Measurements from ENCODE around the gene BAIAP2L2. TPM values are rescaled to one million over a fixed set of nuclear protein-coding genes. Genes with fewer than 3 reads are reported as not detected.
A peak's percentile ranks its signal among the peaks of the same experiment; 100 is the strongest.

BAIAP2L2 gene
- total and polyA plus RNA-seq, 8 donors, result 0.56 to 13.8 (median 1.1) TPM

DNA sequence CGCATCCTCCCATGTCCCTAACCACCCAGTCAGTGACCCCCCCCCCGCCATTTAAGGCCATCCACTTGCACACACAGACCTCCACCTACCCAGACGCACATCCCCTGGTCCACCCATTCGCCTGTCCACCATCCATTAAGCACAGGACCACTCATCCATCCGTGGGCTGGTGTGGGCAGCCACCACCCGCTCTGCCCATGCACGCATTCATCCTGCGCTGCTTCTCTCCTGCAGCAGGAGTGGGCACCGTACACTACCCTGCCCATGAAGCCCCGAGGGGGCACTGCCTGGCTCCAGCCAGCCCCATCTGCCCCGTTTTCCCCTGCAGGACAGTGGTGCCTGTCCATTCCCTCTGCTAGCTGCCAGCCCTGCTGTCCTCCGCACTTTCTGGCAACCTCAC is 22.6 kb downstream of the BAIAP2L2 start:
- no peaks in the 10 kb centered on the region for H3K9me3 ChIP-seq
- H3K27me3 ChIP-seq, result no peaks in the 10 kb centered on the region
- DNase-seq, result peak in 1 of 6 donors; percentile 43
- FAIRE-seq, result no peak
- ATAC-seq, result no peak
- no peaks in the 10 kb centered on the region for H3K4me1 ChIP-seq
- no peak overlapping the region for H3K4me3 ChIP-seq
- no peak for TF ChIP-seq CTCF (IDR thresholded peaks at IDR 0.05)
- 91 to 93% methylated on average over 12 of the region's 12 CpGs for WGBS, 2 donors
- no peaks in the 10 kb centered on the region for H3K36me3 ChIP-seq
- intact Hi-C loops (cut with DNase I), result no loop called here
- H3K27ac ChIP-seq, result no peak overlapping the region

DNA sequence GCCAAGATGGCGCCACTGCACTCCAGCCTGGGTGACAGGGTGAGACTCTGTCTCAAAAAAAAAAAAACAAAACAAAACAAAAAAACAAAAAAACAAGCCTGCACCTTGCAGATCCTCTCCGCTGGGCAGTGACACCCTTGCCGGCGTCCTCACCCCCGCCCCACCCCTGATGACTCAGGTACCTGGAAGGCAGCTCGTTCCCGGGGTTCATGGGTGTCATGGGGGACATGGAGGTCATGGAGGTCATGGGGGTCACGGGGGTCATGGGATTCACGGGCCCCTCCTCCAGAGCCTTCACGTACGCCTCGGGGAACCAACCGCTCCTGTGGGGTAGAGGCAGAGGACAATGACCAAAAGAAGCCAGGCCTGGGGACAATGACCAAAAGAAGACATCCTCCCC is 23.5 kb downstream of the BAIAP2L2 start:
- intact Hi-C loops (cut with DNase I), result no loop called here
- TF ChIP-seq CTCF (IDR thresholded peaks at IDR 0.05), result no peak
- Histone ChIP-seq H3K9me3 (no peaks in the 10 kb centered on the region), H3K27me3 (peaks cover 0 to 4% (median 0%) of the 10 kb centered on the region in 4 donors), H3K4me1 (no peaks in the 10 kb centered on the region), H3K27ac (no peak overlapping the region), H3K36me3 (no peaks in the 10 kb centered on the region), H3K4me3 (no peak overlapping the region)
- DNase-seq (peak in 1 of 6 donors; percentile 40), FAIRE-seq (no peak), ATAC-seq (no peak)
- WGBS, 2 donors, result 92% methylated on average over 13 of the region's 13 CpGs

DNA sequence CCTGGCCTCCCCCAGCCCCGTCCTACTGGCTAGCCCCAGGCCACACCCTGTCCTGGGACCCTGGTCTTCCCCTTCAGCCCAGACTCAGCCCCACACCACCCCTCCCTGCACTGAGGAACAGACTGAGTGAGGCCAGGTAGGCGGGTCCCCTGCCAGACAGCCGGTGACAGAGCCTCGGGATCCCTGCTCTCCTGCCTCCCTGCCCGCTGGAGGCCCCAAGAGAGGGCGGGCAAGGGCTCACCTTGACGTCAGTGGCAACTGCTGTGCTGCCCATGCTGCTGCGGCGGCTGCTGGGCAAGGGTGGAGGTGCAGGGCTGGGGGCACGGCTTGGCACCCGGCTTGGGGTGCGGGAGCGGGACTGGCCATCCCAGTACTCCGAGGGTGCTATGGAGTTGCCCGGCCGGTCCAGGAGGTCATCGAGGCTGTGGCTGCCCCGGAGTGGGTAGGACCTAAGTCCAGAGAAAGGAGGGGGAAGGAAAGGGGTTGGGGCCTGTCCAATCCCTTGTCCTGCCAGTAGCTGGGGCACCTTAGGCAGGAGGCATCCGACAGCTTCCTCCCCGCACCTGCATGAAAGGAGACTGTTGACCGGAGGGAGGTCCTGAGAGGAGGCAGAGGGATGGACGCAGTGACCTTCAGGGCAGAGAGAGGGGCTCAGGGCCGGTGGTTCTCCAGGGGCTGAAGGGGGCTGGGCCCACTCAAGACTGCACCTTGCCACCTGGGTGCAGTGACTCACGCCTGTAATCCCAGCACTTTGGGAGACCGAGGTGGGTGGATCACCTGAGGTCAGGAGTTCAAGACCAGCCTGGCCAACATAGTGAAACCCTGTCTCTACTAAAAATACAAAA is 24.3 kb downstream of the BAIAP2L2 start:
- intact Hi-C loops (cut with DNase I), result no loop called here
- Histone ChIP-seq H3K4me3 (no peak overlapping the region), H3K27me3 (peaks cover 0 to 4% (median 0%) of the 10 kb centered on the region in 4 donors), H3K4me1 (peaks cover 0 to 4% (median 3%) of the 10 kb centered on the region in 3 donors), H3K36me3 (no peaks in the 10 kb centered on the region), H3K27ac (no peak overlapping the region), H3K9me3 (no peaks in the 10 kb centered on the region)
- DNase-seq (peak in 1 of 6 donors; percentile 65), FAIRE-seq (no peak), ATAC-seq (no peak)
- WGBS, 2 donors, result 84 to 91% methylated on average over 22 to 25 of the region's 25 CpGs
- TF ChIP-seq CTCF (IDR thresholded peaks at IDR 0.05), result no peak

GRCh38 chr22:38085501-38085900 is 25.0 kb downstream of the BAIAP2L2 start:
- H3K4me3 ChIP-seq, result no peak overlapping the region
- ATAC-seq (no peak), FAIRE-seq (no peak), DNase-seq (peak in 1 of 6 donors; percentile 27)
- no peak for TF ChIP-seq CTCF (IDR thresholded peaks at IDR 0.05)
- 70 to 79% methylated on average over 5 of the region's 5 CpGs for WGBS, 2 donors
- no peaks in the 10 kb centered on the region for H3K36me3 ChIP-seq
- H3K27me3 ChIP-seq, result peaks cover 0 to 4% (median 0%) of the 10 kb centered on the region in 4 donors
- H3K4me1 ChIP-seq, result peaks cover 0 to 8% (median 3%) of the 10 kb centered on the region in 3 donors
- no peaks in the 10 kb centered on the region for H3K9me3 ChIP-seq
- intact Hi-C loops (cut with DNase I), result no loop called here
- H3K27ac ChIP-seq, result no peak overlapping the region

DNA sequence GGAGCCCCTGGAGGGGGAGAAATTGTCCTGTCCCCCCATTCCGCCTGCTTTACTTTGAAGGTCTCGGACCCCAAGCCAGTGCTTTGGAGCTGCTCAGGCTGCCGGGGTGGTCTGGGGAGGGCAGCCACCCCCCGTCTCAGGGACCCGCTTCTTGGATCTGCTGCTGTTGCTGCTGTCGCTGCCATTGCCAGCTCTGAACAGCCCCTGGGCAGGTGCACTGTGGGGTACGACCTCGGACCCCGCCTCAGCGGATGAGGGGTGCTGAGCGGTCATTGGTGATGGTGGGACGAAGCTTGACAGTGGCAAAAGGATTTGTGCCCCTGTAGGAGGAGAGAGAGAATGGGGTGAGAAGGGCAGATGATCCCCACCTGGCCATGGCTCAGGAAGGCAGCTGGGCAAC is 25.4 kb downstream of the BAIAP2L2 start:
- no peak overlapping the region for H3K4me3 ChIP-seq
- peak in 1 of 6 donors; percentile 45 for DNase-seq
- FAIRE-seq, result no peak
- peaks cover 0 to 8% (median 3%) of the 10 kb centered on the region in 3 donors for H3K4me1 ChIP-seq
- peaks cover 0 to 4% (median 0%) of the 10 kb centered on the region in 4 donors for H3K27me3 ChIP-seq
- no peak for ATAC-seq
- H3K27ac ChIP-seq, result no peak overlapping the region
- WGBS, 2 donors, result 94 to 97% methylated on average over 12 of the region's 12 CpGs
- no peak for TF ChIP-seq CTCF (IDR thresholded peaks at IDR 0.05)
- H3K36me3 ChIP-seq, result no peaks in the 10 kb centered on the region
- intact Hi-C loops (cut with DNase I), result no loop called here
- no peaks in the 10 kb centered on the region for H3K9me3 ChIP-seq

Data from pancreas (tissue), 10 donors.